CD4-positive, CD25-positive, alpha-beta regulatory T cell (primary cell): ENCODE data around the gene SLC8A1. TPM values are rescaled to one million over a fixed set of nuclear protein-coding genes. Genes with fewer than 3 reads are reported as not detected.

Source experiments
- ATAC-seq, 2 donors: fragments of 150-1000 bp; cut with Tn5 transposase; one replicate each; pipeline ENCODE4 v1.10.0; 2021; ENCODE audit warnings: low read depth in 2 of 2, moderate number of reproducible peaks in 2 of 2, moderate library complexity in 1 of 2
- DNase-seq, 3 donors: peaks; one replicate each; pipeline versions ENCODE4 v3.0.0 to v3.0.0-alpha.2; 2012 to 2022; ENCODE audit warnings: mixed read lengths in 1 of 3
- H3K27ac ChIP-seq: one replicate; pipeline ENCODE4 v1.7.0; 2013; ENCODE audit warnings: mild to moderate bottlenecking, low read length; ENCODE audit not compliant: insufficient read depth, poor library complexity, severe bottlenecking
- H3K27me3 ChIP-seq: one replicate; pipeline ENCODE4 v1.7.0; 2013; ENCODE audit warnings: low read length; ENCODE audit not compliant: control insufficient read depth, insufficient read depth
- H3K36me3 ChIP-seq: one replicate; pipeline ENCODE4 v1.7.0; 2013; ENCODE audit warnings: mild to moderate bottlenecking, low read length, moderate library complexity; ENCODE audit not compliant: control insufficient read depth, insufficient read depth
- H3K4me1 ChIP-seq: 2 replicates; pipeline ENCODE4 v1.7.0; 2013; ENCODE audit warnings: mild to moderate bottlenecking, low read length; ENCODE audit not compliant: insufficient read depth, control insufficient read depth, poor library complexity, severe bottlenecking
- H3K4me3 ChIP-seq: one replicate; pipeline ENCODE4 v1.7.0; 2013; ENCODE audit warnings: low read depth, mild to moderate bottlenecking, low read length, moderate library complexity
- H3K9me3 ChIP-seq, 2 experiments: 1 replicate in 1 of 2; 2 replicates in 1 of 2; pipeline ENCODE4 v1.7.0; 2013; ENCODE audit warnings: low read length in 2 of 2, mild to moderate bottlenecking in 1 of 2, moderate library complexity in 1 of 2; ENCODE audit not compliant: control insufficient read depth in 2 of 2
- H3K27ac Mint-ChIP-seq, 3 donors: one replicate each; pipeline ENCODE4 v1.8.0; 2020 to 2022; ENCODE audit warnings: mild to moderate bottlenecking in 3 of 3, mixed read lengths in 3 of 3, moderate library complexity in 2 of 3
- H3K27me3 Mint-ChIP-seq: one replicate; pipeline ENCODE4 v1.8.0; 2022; ENCODE audit warnings: mild to moderate bottlenecking, mixed read lengths
- H3K36me3 Mint-ChIP-seq: one replicate; pipeline ENCODE4 v1.8.0; 2020; ENCODE audit warnings: mixed read lengths
- H3K4me1 Mint-ChIP-seq, 4 donors: one replicate each; pipeline ENCODE4 v1.8.0; 2020 to 2022; ENCODE audit warnings: mixed read lengths in 4 of 4, mild to moderate bottlenecking in 1 of 4
- H3K4me3 Mint-ChIP-seq, 4 donors: one replicate each; pipeline ENCODE4 v1.8.0; 2020 to 2022; ENCODE audit warnings: mild to moderate bottlenecking in 4 of 4, mixed read lengths in 4 of 4, moderate library complexity in 3 of 4
- H3K9me3 Mint-ChIP-seq, 7 donors: one replicate each; pipeline ENCODE4 v1.8.0; 2020 to 2022; ENCODE audit warnings: mixed read lengths in 7 of 7, mild to moderate bottlenecking in 3 of 7, moderate library complexity in 2 of 7
- polyA plus RNA-seq, 4 donors: library from polyadenylated mRNA; unstranded; fragments of 300-500 nt; fragmentation: Illumina TruSeq; gene quantifications; one replicate each; pipeline ENCODE4 v1.2.3, GENCODE V29; 2021
- total RNA-seq: library from RNA; stranded (reverse); gene quantifications from one replicate; pipeline ENCODE4 v1.2.3, GENCODE V29; 2022

Gene SLC8A1
- total and polyA plus RNA-seq, 5 donors from 2014 or later = 0.22 to 0.43 TPM; not detected in 3

- no peaks in the 10 kb centered on the region for H3K4me1 Mint-ChIP-seq
- no peak overlapping the region for H3K4me3 ChIP-seq
- no peaks in the 10 kb centered on the region for H3K4me1 ChIP-seq
- H3K27ac ChIP-seq = no peak overlapping the region
- no peak overlapping the region for H3K4me3 Mint-ChIP-seq
- H3K27me3 ChIP-seq = no peaks in the 10 kb centered on the region
- H3K9me3 Mint-ChIP-seq = peaks cover 0 to 32% (median 4%) of the 10 kb centered on the region in 7 donors
- no peaks in the 10 kb centered on the region for H3K27me3 Mint-ChIP-seq
- peaks cover 0 to 2% of the 10 kb centered on the region in 2 experiments for H3K9me3 ChIP-seq
- no peaks in the 10 kb centered on the region for H3K36me3 ChIP-seq
- ATAC-seq = no peak
- DNase-seq = no peak
- H3K27ac Mint-ChIP-seq = no peak overlapping the region
- H3K36me3 Mint-ChIP-seq = no peaks in the 10 kb centered on the region
Measured at GRCh38 chr2:40380041-40380440, 71.8 kb downstream of the SLC8A1 start.

DNA sequence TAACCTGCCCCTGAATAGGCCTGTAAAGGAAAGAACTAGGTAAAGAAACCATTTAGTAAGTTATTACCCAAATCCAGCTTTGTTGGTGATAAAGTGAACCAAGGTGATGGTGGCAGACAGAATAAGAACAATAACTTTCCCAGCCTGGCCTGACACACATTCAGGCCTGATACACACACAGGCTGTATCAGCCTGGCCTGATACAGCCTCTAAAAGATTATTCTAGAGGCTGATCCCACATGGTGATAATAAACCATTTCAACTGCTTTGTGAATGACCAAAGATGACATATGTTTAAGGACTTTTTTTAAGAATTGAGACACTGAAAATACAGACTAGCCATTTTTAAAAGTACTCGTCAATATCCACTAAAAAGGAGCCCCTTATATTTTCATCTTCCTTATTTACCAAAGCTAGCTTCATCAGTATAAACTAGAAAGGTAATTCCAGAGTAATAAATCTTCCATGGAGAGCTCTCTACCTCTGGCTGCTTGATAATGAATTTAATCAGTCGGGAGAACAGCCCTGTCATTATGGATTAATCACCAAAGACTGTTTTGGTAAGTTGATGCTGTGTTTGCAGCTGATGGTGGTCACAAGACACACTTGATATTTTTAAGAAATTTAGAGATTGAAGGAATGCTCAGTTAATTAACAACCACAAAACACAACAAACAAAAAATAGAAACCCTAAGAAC lies 77.2 kb downstream of the SLC8A1 start:
- H3K27ac ChIP-seq = no peak overlapping the region
- H3K27me3 ChIP-seq = no peaks in the 10 kb centered on the region
- no peak for ATAC-seq
- no peak for DNase-seq
- no peaks in the 10 kb centered on the region for H3K27me3 Mint-ChIP-seq
- no peak overlapping the region for H3K4me3 Mint-ChIP-seq
- H3K4me1 ChIP-seq = no peaks in the 10 kb centered on the region
- H3K9me3 ChIP-seq = no peaks in the 10 kb centered on the region
- no peaks in the 10 kb centered on the region for H3K36me3 Mint-ChIP-seq
- H3K4me3 ChIP-seq = no peak overlapping the region
- H3K27ac Mint-ChIP-seq = no peak overlapping the region
- H3K4me1 Mint-ChIP-seq = peaks cover 0 to 4% (median 0%) of the 10 kb centered on the region in 4 donors
- peaks cover 0 to 11% (median 2%) of the 10 kb centered on the region in 7 donors for H3K9me3 Mint-ChIP-seq
- no peaks in the 10 kb centered on the region for H3K36me3 ChIP-seq

GRCh38 chr2:40373111-40373510 lies 78.8 kb downstream of the SLC8A1 start:
- no peaks in the 10 kb centered on the region for H3K36me3 Mint-ChIP-seq
- H3K27ac Mint-ChIP-seq = no peak overlapping the region
- no peak overlapping the region for H3K4me3 Mint-ChIP-seq
- no peaks in the 10 kb centered on the region for H3K27me3 Mint-ChIP-seq
- ATAC-seq (no peak), DNase-seq (no peak)
- H3K9me3 Mint-ChIP-seq = peaks cover 0 to 5% (median 2%) of the 10 kb centered on the region in 7 donors
- Histone ChIP-seq H3K4me1 (no peaks in the 10 kb centered on the region), H3K27me3 (no peaks in the 10 kb centered on the region), H3K36me3 (no peaks in the 10 kb centered on the region), H3K27ac (no peak overlapping the region), H3K9me3 (no peaks in the 10 kb centered on the region), H3K4me3 (no peak overlapping the region)
- peaks cover 0 to 4% (median 0%) of the 10 kb centered on the region in 4 donors for H3K4me1 Mint-ChIP-seq

DNA sequence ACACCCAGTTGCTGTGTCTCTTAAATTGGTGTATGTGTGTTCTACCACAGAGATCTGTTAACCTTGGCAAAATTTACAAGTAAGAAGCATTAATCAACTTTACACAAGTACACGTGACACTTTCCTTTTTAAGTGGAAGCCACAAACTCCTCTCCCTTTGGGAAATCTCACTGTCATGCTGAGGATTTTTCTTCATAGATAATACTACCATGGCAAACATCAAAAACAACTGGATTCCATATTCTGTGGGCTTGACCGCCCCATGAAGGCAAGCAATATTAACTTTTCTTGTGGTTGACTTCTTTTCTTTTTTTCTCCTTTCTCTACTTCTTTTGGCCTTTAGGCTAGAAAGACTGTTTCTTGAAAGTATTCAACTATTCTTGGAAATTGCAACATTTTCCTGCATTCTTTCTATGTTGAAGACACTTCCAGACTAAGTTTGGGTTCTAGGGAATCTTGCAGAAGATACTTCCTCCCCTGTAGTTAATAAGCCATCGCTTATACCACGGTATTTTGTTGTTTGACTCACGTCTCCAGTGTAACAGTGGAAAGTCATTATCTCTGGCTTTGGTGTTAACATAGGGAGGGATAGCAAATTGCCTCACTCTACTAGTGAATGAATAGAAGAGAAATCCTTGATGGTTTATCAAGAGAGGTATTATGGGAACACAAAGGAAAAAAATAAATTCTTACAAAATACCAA lies 79.5 kb downstream of the SLC8A1 start:
- peaks cover 0 to 4% (median under 1%) of the 10 kb centered on the region in 7 donors for H3K9me3 Mint-ChIP-seq
- H3K4me3 Mint-ChIP-seq = no peak overlapping the region
- no peaks in the 10 kb centered on the region for H3K4me1 ChIP-seq
- no peaks in the 10 kb centered on the region for H3K36me3 ChIP-seq
- H3K4me3 ChIP-seq = no peak overlapping the region
- H3K4me1 Mint-ChIP-seq = peaks cover 0 to 4% (median 0%) of the 10 kb centered on the region in 4 donors
- ATAC-seq (no peak), DNase-seq (no peak)
- H3K27me3 Mint-ChIP-seq = no peaks in the 10 kb centered on the region
- no peaks in the 10 kb centered on the region for H3K27me3 ChIP-seq
- no peak overlapping the region for H3K27ac ChIP-seq
- no peak overlapping the region for H3K27ac Mint-ChIP-seq
- no peaks in the 10 kb centered on the region for H3K36me3 Mint-ChIP-seq
- H3K9me3 ChIP-seq = no peaks in the 10 kb centered on the region

DNA sequence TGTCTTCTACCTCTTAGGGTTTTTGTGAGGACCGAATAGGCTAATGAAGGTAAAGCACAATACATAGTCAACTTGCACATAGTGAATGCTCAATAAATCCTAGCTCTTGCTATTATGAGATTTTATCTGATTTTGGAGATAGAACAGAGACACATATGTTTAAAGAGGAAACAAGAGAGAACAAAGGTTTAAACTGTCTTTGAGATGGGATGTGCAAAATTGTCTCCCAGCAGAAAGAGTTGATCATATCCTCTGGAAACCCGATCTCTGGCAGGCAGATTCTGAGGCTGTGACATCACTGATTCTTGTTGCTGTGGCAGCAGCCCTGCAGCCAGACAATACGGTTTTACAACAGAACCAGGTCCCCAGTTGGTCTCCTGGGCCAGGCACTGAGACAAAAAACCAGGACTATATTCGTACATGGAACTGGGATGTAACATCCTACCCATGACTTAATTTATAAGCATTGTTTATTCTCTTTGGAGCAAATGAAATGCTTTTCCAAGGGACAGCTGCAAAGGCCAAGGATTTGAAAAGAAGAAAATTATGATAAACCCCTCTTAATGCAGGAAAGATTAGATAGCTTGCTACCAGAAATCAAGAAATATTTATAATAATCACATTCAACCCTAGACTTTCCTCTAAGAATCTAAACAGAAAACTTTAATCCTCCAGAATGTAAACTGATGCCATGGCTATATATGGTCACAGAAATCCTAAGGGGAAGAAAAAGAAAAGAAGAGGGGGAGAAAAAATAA lies 80.2 kb downstream of the SLC8A1 start:
- Histone ChIP-seq H3K4me3 (no peak overlapping the region), H3K27me3 (no peaks in the 10 kb centered on the region), H3K4me1 (no peaks in the 10 kb centered on the region), H3K36me3 (no peaks in the 10 kb centered on the region), H3K9me3 (no peaks in the 10 kb centered on the region), H3K27ac (no peak overlapping the region)
- no peak for ATAC-seq
- H3K9me3 Mint-ChIP-seq = peaks cover 0 to 4% (median 3%) of the 10 kb centered on the region in 7 donors
- H3K4me3 Mint-ChIP-seq = no peak overlapping the region
- no peak overlapping the region for H3K27ac Mint-ChIP-seq
- no peak for DNase-seq
- no peaks in the 10 kb centered on the region for H3K36me3 Mint-ChIP-seq
- no peaks in the 10 kb centered on the region for H3K27me3 Mint-ChIP-seq
- H3K4me1 Mint-ChIP-seq = peaks cover 0 to 4% (median 0%) of the 10 kb centered on the region in 4 donors

GRCh38 chr2:40370007-40370395 lies 81.9 kb downstream of the SLC8A1 start:
- no peak overlapping the region for H3K4me3 ChIP-seq
- no peak overlapping the region for H3K27ac ChIP-seq
- Mint-ChIP-seq H3K4me1 (peaks cover 0 to 4% (median 0%) of the 10 kb centered on the region in 4 donors), H3K36me3 (no peaks in the 10 kb centered on the region), H3K27ac (no peak overlapping the region), H3K9me3 (peaks cover 0 to 4% (median 1%) of the 10 kb centered on the region in 7 donors), H3K4me3 (no peak overlapping the region), H3K27me3 (no peaks in the 10 kb centered on the region)
- no peaks in the 10 kb centered on the region for H3K9me3 ChIP-seq
- ATAC-seq = no peak
- H3K36me3 ChIP-seq = no peaks in the 10 kb centered on the region
- H3K27me3 ChIP-seq = no peaks in the 10 kb centered on the region
- no peaks in the 10 kb centered on the region for H3K4me1 ChIP-seq
- DNase-seq = no peak

GRCh38 chr2:40369267-40370006 lies 82.5 kb downstream of the SLC8A1 start:
- Mint-ChIP-seq H3K4me3 (no peak overlapping the region), H3K27me3 (no peaks in the 10 kb centered on the region), H3K27ac (no peak overlapping the region), H3K4me1 (peaks cover 0 to 4% (median 0%) of the 10 kb centered on the region in 4 donors), H3K9me3 (peaks cover 0 to 4% (median 1%) of the 10 kb centered on the region in 7 donors), H3K36me3 (no peaks in the 10 kb centered on the region)
- Histone ChIP-seq H3K27me3 (no peaks in the 10 kb centered on the region), H3K4me1 (no peaks in the 10 kb centered on the region), H3K4me3 (no peak overlapping the region), H3K36me3 (no peaks in the 10 kb centered on the region), H3K9me3 (no peaks in the 10 kb centered on the region), H3K27ac (no peak overlapping the region)
- ATAC-seq = no peak
- no peak for DNase-seq
